CD4-positive, alpha-beta T cell treated with Interferon gamma for 1 hour (primary cell): ENCODE data around the gene KCNQ1.
"Not testable (repeated sequence)": the region's sequence is repeated elsewhere in the genome, so short reads cannot be mapped to it uniquely, and the experiment has no call there.

Experiments
- DNase-seq: peaks from one replicate; pipeline ENCODE4 v3.0.0-alpha.2; 2020

The KCNQ1 gene

GRCh38 chr11:2631161-2631560, 186.4 kb downstream of the KCNQ1 start:
- no peak for DNase-seq

- DNase-seq = not testable (repeated sequence)
Measured at GRCh38 chr11:2639763-2640162, 195.0 kb downstream of the KCNQ1 start.

GRCh38 chr11:2641623-2642022, 196.8 kb downstream of the KCNQ1 start:
- DNase-seq = no peak

- no peak for DNase-seq
Measured at GRCh38 chr11:2643746-2644145, 198.9 kb downstream of the KCNQ1 start.

- no peak for DNase-seq
Measured at GRCh38 chr11:2644844-2645778, 200.3 kb downstream of the KCNQ1 start.

GRCh38 chr11:2645779-2646118, 200.9 kb downstream of the KCNQ1 start:
- DNase-seq = no peak

GRCh38 chr11:2647167-2647566, 202.4 kb downstream of the KCNQ1 start:
- no peak for DNase-seq

- DNase-seq = no peak
Measured at GRCh38 chr11:2647953-2648352, 203.1 kb downstream of the KCNQ1 start.

- no peak for DNase-seq
Measured at GRCh38 chr11:2649400-2649799, 204.6 kb downstream of the KCNQ1 start.

- DNase-seq = no peak
Measured at GRCh38 chr11:2649848-2650247, 205.0 kb downstream of the KCNQ1 start.

GRCh38 chr11:2650343-2650867, 205.6 kb downstream of the KCNQ1 start:
- DNase-seq = no peak

- DNase-seq = no peak
Measured at GRCh38 chr11:2651054-2651617, 206.3 kb downstream of the KCNQ1 start.

- DNase-seq = no peak
Measured at GRCh38 chr11:2651826-2652271, 207.0 kb downstream of the KCNQ1 start.

- no peak for DNase-seq
Measured at GRCh38 chr11:2652333-2653197, 207.8 kb downstream of the KCNQ1 start.

- DNase-seq = no peak
Measured at GRCh38 chr11:2653198-2653551, 208.4 kb downstream of the KCNQ1 start.

- DNase-seq = no peak
Measured at GRCh38 chr11:2653930-2654739, 209.3 kb downstream of the KCNQ1 start.

GRCh38 chr11:2655016-2655719, 210.4 kb downstream of the KCNQ1 start:
- no peak for DNase-seq

- DNase-seq = no peak
Measured at GRCh38 chr11:2655834-2656622, 211.2 kb downstream of the KCNQ1 start.

GRCh38 chr11:2656859-2657258, 212.1 kb downstream of the KCNQ1 start:
- DNase-seq = no peak

- DNase-seq = no peak
Measured at GRCh38 chr11:2657697-2658284, 213.0 kb downstream of the KCNQ1 start.
